Mesendoderm (in vitro differentiated cells): Measurements from ENCODE around the gene GIPC2. TPM values are rescaled to one million over a fixed set of nuclear protein-coding genes. Genes with fewer than 3 reads are reported as not detected.
A peak's percentile ranks its signal among the peaks of the same experiment; 100 is the strongest.

Source experiments
- small RNA-seq: library from polyadenylated mRNA; stranded (forward); fragments of <200 nt; extraction: miRNeasy Mini kit (QIAGEN cat#:217004); gene quantifications from one replicate; pipeline ENCODE3, GENCODE V24; 2013; ENCODE audit not compliant: insufficient read depth

GIPC2 gene

Small RNA genes within 50 kb of the gene (small RNA-seq; reads per million reads assigned to genes)
- 5.0 reads per million, percentile 70 among the genes with 10 or more reads in this experiment for gene AC103591.3
- not detected for gene RNA5SP22
- not detected for gene RNU6-1102P
